Activated CD4-positive, alpha-beta T cell treated with anti-CD3 and anti-CD28 coated beads, Interleukin-2, amount 50 U/mL, for 1 hour (primary cell): Measurements from ENCODE around the gene CTTNBP2.

Experiments used
- DNase-seq: peaks from one replicate; pipeline ENCODE4 v3.0.0-alpha.2; 2020

Gene CTTNBP2

GRCh38 chr7:117780832-117781231 lies 92.4 kb downstream of the CTTNBP2 start:
- no peak for DNase-seq

GRCh38 chr7:117777335-117778142 lies 95.7 kb downstream of the CTTNBP2 start:
- DNase-seq = no peak

- DNase-seq = no peak
These were observed 97.0 kb downstream of the CTTNBP2 start for GRCh38 chr7:117776224-117776623.

DNA sequence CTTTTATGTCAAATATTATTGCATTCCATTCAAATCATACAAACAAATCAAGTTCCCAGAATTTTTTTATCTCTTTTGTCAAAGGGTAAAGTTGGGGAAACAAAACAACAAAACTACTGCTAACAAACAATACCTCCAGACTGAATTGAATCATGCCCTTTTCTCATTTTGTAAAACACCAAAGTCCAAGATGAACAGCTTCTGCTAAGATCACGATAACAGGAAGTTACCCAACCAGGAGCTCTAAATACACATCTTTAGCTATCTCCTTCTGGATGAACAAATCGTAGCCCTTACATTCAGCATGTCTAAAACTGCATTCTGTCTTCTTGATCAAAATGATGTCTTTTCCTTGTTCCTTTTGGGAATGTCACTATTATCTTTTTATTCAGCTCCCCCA lies 97.4 kb downstream of the CTTNBP2 start:
- no peak for DNase-seq

GRCh38 chr7:117774943-117775342 lies 98.3 kb downstream of the CTTNBP2 start:
- DNase-seq = no peak

GRCh38 chr7:117772421-117772820 lies 100.8 kb downstream of the CTTNBP2 start:
- no peak for DNase-seq

- no peak for DNase-seq
These were observed 101.5 kb downstream of the CTTNBP2 start for GRCh38 chr7:117771756-117772155.

GRCh38 chr7:117769085-117769484 lies 104.2 kb downstream of the CTTNBP2 start:
- DNase-seq = no peak

GRCh38 chr7:117767951-117768350 lies 105.3 kb downstream of the CTTNBP2 start:
- no peak for DNase-seq

- DNase-seq = no peak
These were observed 106.3 kb downstream of the CTTNBP2 start for GRCh38 chr7:117766913-117767312.

DNA sequence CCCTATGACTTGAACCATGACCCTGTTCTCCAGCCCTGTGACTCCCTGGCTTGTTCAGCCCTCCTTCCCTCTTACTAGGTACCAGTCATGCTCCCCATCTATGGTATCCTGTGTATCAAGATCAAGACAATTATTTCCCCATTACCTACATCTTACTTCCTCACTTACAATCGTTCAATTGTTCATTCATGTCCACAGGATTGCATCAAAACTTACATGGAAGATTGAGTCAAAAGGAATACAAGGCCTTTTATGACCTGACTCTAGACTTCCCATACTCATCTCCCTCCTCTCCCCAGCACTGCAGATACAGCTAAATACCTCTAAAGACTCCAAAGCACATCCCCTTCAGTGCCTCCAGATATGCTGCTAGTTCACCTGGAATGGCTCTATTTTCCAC lies 109.2 kb downstream of the CTTNBP2 start:
- DNase-seq = no peak

- no peak for DNase-seq
These were observed 111.2 kb downstream of the CTTNBP2 start for GRCh38 chr7:117762055-117762454.

DNA sequence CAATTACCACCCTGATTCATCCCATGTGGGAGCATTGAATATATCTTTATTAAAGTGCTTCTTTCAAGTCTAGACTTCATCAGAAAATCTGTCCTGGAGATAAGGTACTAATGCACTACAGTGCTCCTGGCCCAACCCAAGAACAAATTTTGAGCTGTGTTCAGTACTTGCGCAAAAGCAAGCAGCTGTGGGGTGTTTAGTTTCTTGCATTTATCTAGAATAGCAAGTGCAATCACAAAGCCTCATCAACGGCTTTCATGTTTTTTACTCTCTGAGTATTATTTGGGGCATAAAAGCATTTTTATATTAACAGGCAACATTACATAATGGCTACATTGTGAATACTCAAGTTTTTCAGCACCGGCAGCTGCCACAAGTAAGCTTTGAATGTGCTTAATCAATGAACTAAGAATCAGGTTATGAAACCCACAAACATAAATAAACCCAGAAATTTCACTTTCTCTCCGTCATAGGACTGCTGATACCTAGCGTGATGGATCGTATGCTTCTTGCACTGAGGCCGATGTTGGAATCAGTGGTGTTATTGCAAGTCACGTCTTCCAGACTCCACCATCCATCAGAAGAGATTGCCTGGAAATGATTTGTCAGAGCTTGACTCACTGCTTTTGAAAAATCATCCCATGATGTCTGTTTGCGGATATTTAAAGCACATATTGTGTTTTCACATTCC lies 113.1 kb downstream of the CTTNBP2 start:
- DNase-seq = no peak

DNA sequence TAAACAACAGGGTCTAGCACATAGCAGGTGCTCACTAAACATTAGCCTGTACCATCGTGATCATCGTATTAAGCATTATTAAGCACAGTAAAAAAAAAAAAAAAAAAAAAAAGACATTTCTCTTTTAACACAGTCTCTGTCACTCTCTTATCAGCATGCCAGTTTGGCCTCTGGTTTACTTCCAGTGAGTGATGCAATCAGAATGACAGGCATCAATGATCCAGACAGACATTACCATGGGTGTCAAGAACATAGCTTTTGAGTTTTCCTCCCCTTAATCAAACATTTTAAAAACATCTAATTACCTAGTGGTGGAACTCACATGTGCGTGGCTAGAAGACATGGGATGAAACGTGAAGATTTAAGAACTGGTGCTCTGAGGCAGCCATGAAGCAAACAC lies 115.8 kb downstream of the CTTNBP2 start:
- DNase-seq = no peak

- DNase-seq = no peak
These were observed 116.6 kb downstream of the CTTNBP2 start for GRCh38 chr7:117756586-117757085.

GRCh38 chr7:117755136-117755535 lies 118.1 kb downstream of the CTTNBP2 start:
- no peak for DNase-seq

DNA sequence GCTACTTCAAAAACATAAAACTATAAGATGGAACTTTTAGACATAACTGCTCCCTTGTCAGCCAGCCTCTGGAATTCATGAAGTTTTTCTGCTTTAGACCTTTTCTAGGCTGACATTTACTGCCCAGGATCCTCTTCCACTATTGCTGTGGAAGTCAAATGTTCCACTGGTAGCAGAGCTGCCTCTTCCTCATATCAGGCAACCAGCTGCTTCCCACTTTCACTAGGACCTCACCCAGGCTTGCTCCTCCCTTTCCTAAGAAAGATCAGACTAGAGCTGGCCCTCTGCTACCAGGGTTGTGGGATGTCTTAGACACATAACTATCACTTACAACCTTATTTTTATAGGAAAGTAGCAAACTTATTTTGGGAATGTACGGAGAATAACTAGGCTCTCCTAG lies 121.5 kb downstream of the CTTNBP2 start:
- no peak for DNase-seq

- no peak for DNase-seq
These were observed 122.4 kb downstream of the CTTNBP2 start for GRCh38 chr7:117750612-117751563.

DNA sequence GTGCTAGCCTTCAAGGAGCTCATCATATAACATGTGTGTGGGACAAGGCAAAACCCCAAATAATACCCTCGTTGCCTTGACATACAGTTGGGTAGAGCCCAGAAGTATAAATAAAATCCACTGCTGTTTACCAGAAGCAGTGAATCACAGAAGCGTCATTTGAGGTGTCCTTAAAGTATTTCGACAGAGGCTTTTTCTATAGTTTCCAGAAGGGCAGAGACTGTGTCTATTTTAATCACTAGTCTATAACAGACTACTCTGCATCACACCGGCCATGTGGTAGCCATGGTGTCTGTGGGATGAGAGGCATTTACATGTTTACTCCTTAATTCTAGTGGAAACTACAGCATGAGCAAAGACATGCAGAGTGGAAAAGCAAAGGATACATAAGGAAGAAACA lies 131.3 kb downstream of the CTTNBP2 start:
- no peak for DNase-seq

DNA sequence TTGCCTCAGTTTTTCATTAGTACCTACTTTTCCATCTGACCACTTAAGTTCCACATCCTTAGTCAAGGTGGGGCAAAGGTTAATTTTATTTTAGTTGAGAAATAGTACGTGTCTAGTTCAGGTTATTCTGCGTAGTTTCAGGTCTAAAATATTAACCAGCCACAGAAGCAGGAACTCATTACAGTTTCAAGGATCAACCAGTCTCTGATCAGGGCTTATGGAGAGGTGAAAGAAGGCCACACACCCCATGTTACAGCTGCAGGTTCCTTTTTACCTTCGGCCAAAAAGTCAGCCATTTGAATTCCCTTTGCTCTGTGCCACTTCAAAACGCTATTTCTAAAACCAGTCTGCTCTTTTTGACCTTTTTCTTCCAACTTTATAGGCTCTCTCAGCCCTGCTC lies 134.2 kb downstream of the CTTNBP2 start:
- DNase-seq = no peak

DNA sequence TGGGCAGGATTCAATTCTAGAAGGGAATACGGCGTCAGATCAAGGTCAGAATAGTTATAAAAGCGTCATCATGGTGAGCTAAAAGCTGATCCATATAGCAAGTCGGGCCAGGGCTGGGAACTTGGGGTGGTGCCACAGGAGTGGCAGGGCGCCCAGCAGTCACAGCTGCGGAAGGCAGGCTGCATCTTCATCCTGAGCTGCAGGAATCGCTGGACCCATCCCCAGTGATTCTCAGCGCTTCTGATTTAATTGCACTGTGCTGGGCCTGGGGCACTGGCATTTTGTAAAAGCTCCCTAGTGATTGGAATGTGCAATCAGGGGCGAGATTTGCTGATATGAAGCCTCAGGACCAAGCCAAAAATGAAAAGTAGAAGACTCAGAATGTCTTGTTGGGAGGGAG lies 135.3 kb downstream of the CTTNBP2 start:
- no peak for DNase-seq

- DNase-seq = no peak
These were observed 141.8 kb downstream of the CTTNBP2 start for GRCh38 chr7:117731455-117731854.

DNA sequence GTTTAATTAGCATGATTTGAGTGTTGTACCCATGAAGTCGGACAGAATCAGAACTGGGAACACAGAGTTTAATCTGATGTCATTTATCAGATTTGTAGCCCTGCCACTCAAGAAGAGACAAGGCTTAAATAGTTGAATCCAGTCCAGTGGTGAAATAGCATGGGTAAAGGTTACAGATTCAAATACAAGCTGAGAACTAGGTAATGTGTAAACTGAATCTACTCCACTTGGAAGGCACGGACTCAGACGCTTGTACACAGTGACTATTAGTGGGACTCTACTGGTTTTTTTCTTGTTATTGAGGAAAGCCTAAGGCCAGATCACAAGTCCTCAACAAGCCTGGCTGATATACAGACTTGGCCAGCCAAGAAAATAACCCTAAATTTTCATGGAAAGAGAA lies 142.9 kb downstream of the CTTNBP2 start:
- DNase-seq = no peak
